Right lobe of liver (tissue), 4 donors: ENCODE measurements around the gene PLCZ1.

Experiments used
- CTCF ChIP-seq, 4 donors: fragments of 200-600 bp in 3 of 4; fragments of 450-650 bp in 1 of 4; IDR thresholded peaks; one replicate each; pipeline versions ENCODE4 v1.5.1 to v1.8.0; 2016 to 2022; ENCODE audit warnings: antibody characterized with exemption in 4 of 4, mild to moderate bottlenecking in 2 of 4
- POLR2A ChIP-seq: fragments of 450-650 bp; IDR thresholded peaks from one replicate; pipeline ENCODE4 v1.6.1; 2017; ENCODE audit warnings: antibody characterized with exemption, mild to moderate bottlenecking
- donor health status: DM: no; HTN: no; CAD: no.
- donor health status: DM: no; HTN: no; CAD: no.
- donor health status: DM: no; HTN: yes; CAD: no.

- TF ChIP-seq CTCF (IDR thresholded peaks at IDR 0.05) (no peak), POLR2A (no peak)
Observed at GRCh38 chr12:18720690-18721089, 17.1 kb downstream of the PLCZ1 start.
